GM20431 (cell line): ENCODE measurements around the gene PPIA.
"Not testable (repeated sequence)": the region's sequence is repeated elsewhere in the genome, so short reads cannot be mapped to it uniquely, and the experiment has no call there.

Source experiments
- in situ Hi-C: fragments of 300-500 bp; cut with MseI, MboI; formaldehyde crosslinking; loops from one replicate; pipeline ENCODE4 v1.15.0; 2020; ENCODE audit warnings: low sequenced_read_pairs; ENCODE audit not compliant: unreplicated experiment

PPIA gene

DNA sequence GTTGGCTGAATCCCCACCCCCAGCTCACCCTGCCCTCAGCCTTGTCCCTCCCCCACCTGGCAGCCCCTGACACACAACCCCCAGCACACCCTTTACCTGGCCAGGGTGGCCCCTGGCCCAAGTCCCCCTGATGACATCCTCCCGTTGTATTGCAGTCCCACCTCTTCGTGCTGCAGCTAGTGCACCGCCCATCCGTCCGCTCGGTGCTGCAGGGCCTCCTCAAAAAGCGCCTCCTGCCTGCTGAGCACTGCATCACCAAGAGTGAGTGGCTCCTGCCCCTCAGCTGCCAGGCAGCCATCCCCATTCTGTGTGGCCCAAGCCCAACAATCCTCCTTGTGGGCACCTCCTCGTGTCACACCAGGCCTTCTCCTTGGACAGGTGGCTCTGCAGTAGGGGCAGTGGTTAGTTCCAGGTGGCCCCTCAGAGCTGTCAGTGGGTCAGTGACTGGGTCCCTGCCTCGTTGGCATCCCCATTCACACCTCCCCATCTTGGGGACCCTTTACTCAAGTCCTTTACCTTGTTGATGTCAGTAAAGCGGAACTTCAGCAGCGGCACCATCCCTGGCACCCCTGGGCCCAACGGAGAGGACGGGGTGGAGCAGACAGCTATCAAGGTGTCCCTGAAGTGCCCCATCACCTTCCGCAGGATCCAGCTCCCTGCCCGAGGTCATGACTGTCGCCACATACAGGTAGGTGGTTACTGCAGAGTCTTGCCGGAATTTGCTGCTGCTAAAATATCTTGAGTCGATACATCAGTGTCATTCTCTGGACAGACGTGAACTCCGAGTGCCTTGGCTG lies 33.6 kb upstream of the PPIA start:
- in situ Hi-C loops, result no loop called here

DNA sequence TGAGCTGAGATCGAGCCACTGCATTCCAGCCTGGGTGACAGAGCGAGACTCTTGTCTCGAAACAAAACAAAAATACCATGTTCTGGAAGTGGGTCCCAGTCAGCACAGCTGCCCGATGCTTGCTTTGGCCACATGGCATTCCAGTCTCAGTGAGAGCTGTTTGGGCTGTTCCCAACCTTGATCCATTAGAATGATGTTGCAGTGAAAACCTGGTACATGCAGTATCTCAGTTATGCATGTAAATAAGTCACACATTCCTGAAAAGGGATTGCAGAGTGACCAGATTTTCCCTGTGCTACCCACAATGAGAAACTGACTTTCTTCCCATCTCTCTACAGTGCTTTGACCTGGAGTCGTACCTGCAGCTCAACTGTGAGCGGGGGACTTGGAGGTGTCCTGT lies 32.4 kb upstream of the PPIA start:
- in situ Hi-C loops, result no loop called here

DNA sequence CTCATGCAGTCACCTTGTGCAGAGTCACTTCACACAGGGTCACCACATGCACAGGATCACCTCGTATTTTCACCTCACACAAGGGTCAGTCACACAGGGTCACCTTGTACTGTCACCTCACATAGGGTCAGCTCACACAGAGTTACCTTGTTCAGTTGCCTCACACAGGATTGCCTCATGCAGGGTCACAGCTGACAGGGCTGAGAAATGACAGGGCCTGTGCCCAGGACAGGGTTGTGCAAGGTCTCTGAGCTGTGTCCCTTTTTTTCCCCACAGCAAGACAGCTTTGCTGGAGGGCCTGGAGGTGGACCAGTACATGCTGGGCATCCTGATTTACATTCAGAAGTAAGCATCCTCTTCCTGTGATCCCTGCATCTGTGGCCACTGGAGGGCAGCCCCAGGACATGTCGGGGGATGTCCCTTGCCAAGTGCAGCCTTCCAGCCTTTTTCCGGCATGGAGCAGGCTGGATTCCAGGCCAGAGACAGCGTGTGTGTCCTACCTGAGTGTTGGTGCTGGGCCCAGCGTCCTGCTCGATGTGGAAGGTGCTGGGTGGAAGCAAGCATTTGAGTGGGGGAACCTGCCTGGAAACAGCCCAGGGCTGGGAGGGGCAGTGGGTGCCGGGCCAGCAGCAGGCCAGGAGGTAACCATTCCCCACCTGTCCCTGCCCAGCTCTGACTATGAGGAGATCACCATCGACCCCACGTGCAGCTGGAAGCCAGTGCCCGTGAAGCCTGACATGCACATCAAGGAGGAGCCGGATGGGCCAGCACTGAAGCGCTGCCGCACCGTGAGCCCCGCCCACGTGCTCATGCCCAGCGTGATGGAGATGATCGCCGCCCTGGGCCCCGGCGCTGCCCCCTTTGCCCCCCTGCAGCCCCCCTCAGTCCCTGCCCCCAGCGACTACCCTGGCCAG lies 31.6 kb upstream of the PPIA start:
- in situ Hi-C loops, result no loop called here

DNA sequence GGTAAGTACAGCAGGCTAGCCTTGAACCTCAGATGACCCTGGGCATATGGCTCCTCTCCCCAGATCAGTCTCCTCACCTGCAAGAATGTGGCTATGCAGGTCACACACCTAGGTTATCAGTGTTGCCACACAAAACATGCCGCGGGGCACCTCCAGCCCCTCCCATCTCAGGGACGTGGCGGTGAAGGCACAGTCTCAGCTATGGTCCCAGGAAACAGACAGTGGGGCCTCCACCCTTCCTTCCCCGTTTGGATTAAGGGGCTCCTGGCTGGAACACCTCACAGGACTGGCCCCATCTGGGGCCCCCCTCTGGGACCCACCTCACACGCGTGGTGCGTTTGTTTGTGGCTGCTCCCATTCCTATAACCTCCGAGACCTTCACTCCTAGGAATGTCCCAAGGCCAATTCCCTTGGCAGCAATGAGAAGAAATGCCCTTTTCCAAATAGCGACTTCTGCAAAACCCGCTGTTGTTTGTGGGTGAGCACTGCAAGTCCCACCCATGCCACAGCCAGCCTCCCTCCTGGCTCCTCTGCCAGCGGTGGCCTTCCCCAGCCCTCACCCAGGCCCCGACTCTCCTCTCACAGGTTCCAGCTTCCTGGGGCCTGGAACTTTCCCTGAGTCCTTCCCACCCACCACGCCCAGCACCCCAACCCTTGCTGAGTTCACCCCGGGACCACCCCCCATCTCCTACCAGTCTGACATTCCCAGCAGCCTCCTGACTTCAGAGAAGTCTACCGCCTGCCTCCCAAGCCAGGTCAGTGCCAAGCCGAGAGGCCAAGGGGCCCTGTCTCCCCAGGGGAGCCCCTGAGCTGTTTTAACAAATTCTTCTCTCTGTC lies 30.7 kb upstream of the PPIA start:
- in situ Hi-C loops, result no loop called here

DNA sequence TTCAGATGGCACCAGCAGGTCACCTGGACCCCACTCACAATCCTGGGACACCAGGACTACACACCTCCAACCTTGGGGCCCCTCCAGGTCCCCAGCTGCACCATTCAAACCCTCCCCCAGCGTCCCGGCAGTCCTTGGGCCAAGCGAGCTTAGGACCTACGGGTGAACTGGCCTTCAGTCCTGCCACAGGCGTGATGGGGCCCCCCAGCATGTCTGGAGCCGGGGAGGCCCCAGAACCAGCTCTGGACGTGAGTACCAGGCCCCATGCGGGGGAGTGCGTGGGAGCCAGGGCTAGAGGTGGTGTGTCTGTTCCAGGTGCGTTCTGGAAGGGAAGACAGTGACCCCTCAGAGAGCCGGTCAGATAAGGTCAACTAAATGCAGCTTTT lies 30.1 kb upstream of the PPIA start:
- in situ Hi-C loops, result no loop called here

DNA sequence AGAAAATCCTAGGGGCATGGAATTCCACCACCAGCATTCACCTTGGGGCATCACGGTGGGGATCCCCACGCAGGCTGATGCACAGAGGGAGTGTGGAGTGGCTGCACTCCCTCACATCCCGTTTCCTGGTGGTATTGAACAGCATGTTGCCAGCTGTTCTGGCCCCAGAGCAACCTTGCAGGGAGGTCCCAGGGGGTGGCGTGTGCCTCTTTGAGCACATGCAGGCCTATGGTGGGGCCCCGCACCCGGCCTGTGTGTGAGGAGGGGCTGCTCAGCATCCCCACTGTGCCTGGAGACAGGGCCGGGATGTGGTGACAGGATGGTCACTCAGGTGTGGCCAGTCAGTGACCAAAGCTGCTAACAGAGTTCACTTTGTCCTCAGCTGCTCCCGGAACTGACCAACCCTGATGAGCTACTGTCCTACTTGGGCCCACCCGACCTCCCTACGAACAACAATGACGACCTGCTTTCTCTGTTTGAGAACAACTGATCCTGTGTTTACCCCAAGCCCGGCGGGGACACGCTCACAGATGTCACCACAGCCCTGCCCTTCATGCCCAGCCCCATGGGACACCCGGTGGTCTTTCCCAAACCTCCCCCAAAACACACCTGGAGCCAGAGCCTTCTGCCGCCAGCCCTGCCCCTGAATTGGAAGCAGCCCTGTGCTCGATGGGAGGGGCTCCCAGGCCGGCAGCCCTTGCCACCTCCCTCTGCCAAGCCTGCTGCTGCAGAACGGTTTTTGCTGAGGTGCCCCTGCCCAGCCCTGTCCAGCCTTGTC lies 29.2 kb upstream of the PPIA start:
- in situ Hi-C loops, result no loop called here

DNA sequence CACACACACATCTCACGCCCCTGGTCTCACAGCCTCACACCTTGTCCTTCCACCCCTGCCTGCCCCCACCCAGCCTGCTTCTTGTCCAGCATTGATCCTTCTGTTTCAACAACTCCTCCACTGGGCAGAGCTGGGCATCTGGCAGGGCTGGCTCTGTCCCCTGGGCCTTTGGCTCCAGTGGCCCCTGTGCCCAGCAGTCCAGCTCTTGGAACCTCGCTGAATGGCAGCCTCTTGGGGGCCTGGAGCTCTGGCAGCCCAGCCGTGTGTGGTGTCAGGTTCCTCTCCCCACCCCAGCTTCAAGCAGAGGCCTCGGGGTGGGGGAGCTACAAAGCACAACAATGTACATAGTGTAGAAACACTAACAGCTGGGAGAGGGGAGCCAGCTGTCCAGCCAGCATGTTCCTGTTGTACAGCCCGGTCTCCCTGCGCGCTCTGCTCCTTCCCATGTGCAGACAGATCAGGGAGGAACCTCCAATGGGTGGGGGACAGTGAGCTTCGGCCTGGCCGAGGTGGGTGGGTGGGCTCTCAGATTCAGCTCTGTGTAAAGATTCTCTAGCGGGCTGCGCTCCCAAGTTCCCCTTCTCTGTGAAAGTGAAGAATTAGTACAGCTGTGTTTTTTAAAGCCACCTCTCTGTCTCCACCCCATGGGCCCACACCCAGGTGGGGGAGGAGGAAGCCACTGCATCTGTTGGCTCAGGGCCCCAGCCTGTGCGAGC lies 28.4 kb upstream of the PPIA start:
- in situ Hi-C loops, result no loop called here

GRCh38 chr7:44768628-44769371 lies 27.7 kb upstream of the PPIA start:
- in situ Hi-C loops, result no loop called here

GRCh38 chr7:44769376-44769775 lies 27.1 kb upstream of the PPIA start:
- in situ Hi-C loops, result no loop called here

DNA sequence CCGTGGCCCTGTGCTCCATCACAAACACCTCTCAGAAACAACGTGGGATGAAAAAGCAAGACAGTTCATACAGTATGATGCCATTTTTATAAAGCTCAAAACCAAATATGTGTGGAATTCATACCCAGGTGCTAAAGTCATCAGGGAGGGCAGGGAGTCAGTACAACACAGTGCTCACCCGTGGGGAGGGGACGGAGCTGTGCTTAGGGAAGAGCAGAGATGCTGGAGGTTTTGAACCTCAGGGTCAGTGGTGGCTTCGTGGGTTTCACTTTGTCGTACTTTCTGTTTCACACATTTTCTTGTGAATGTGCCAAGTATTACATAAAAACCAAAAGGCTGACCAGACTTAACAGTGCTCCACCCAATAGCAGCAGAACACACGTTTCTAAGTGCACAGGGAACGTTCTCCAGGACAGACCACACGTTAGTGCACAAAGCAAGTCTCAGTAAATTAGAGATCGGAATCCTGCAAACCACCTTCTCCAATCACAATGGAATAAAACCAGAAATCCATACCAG lies 26.6 kb upstream of the PPIA start:
- in situ Hi-C loops, result no loop called here

DNA sequence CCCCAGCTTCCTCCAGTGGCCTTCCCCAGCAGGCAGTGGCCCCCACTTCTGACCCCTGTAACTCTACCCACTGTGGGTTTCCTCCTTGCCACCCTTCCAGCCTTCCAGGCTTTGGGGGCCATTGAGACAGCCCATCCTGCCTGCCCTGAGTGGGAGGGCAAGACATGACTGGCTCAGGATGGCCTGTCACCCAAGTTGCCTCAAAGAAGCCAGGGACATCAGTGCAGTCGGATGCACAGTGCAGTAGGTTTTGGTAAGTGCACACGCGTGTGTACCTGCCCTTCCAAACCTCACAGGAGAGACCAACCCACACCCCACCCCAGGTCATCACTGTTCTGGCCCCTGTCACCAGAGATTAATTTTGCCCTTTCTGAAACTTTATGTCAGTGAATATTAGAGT lies 25.1 kb upstream of the PPIA start:
- in situ Hi-C loops, result no loop called here

GRCh38 chr7:44772440-44772839 lies 24.0 kb upstream of the PPIA start:
- in situ Hi-C loops, result no loop called here

- in situ Hi-C loops, result no loop called here
Observed at GRCh38 chr7:44772867-44773266, 23.6 kb upstream of the PPIA start.

- in situ Hi-C loops, result not testable (repeated sequence)
Observed at GRCh38 chr7:44774486-44774885, 22.0 kb upstream of the PPIA start.

- in situ Hi-C loops, result no loop called here
Observed at GRCh38 chr7:44775383-44776107, 20.9 kb upstream of the PPIA start.

- in situ Hi-C loops, result no loop called here
Observed at GRCh38 chr7:44776211-44776610, 20.3 kb upstream of the PPIA start.

DNA sequence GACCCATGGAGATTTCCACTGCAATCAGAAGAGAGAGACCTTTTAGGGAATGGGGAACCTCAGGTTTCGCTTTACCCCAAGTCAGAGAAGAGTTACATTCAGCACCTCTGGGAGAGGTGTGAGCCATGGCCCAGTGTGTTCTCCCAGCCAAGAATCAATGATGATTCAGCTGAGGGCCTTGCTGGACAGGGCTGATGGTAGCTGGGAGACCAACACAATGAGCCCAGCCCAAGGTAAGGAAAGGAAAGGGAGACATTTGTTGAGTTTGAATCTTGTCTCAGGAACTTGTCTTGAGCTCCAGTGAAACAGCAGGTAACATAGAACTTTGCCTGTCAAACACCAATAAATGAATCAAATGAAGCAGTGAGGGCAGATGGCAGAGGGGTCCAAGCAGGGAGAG lies 14.0 kb upstream of the PPIA start:
- in situ Hi-C loops, result no loop called here

DNA sequence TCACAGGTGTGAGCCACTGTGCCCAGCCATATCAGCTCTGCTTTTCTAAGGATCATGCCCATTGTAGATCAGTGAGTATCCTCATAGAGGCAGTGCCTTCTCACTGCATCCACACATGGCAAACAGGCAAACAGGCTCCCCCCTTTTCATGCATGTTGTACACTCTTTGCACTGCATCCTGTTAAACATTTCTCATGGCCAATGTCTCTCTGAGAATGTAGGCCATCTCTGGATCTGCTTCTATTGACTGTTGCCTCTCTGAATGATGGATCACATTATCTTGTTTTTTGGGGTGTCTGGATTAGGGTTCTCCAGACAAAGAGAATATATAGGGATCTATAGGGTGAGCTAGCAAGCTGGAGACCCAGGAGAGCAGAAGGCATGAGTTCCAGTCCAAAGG lies 13.1 kb upstream of the PPIA start:
- in situ Hi-C loops, result no loop called here
